Measurements from ENCODE around the gene ARRDC5. TPM values are rescaled to one million over a fixed set of nuclear protein-coding genes. Genes with fewer than 3 reads are reported as not detected.
"Not testable (repeated sequence)": the region's sequence is repeated elsewhere in the genome, so short reads cannot be mapped to it uniquely, and the experiment has no call there.

Gene ARRDC5
- total and polyA plus RNA-seq, 2 donors (not counting 3 experiments of a cell fraction or from before 2014, with no cell fraction given), result 0.04 TPM; not detected in 1

DNA sequence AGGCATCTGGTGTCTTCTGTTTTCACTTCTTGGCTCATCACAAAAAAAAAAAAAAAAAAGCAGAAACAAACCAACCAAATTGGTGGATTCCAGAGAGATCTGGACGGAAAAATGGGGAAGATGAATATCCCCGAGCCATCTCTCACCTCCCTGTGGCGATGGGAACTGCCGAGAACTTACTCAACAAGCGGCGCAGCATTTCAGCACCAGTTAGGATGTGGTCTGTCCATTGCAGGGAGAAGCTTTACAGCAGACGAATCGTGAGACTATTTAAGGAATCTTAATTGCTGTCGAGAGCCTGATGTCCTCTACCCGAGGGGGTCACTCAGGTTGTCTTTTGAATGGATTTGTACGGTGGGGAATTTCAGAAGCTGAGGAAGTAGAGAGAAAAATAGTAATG, 49.0 kb upstream of the ARRDC5 start:
- no TSS peak for BruUV-seq (replicated peaks)
- H3K36me3 ChIP-seq (ENCODE audit: control insufficient read depth in 2 of 2, extremely low read depth in 1 of 2, insufficient read depth in 2 of 2, low read length in 2 of 2), result peaks cover 0 to 6% of the 10 kb centered on the region in 2 experiments
- intact Hi-C loops (cut with micrococcal nuclease) (no loop called here), dilution Hi-C loops (cut with MboI; ENCODE audit: extremely low pct_ligation_motif_present, low sequenced_read_pairs) (no loop called here)
- FAIRE-seq (no peak), DNase-seq (ENCODE audit: low read depth, low spot score) (no peak)
- no peaks in the 10 kb centered on the region for H4K20me1 ChIP-seq (replicated peaks; ENCODE audit: control insufficient read depth, extremely low read depth, insufficient read depth, low read length)
- no peaks in the 10 kb centered on the region for H3K9me3 ChIP-seq (replicated peaks; ENCODE audit: control insufficient read depth, insufficient read depth, low read length)
- H3K4me3 ChIP-seq (replicated peaks in 1 of 3; ENCODE audit: insufficient read depth in 1 of 3, low read depth in 1 of 3, low read length in 3 of 3), result no peak overlapping the region
- H3K27me3 ChIP-seq (ENCODE audit: control insufficient read depth in 2 of 2, insufficient read depth in 2 of 2, low read length in 2 of 2), result no peaks in the 10 kb centered on the region
- H3K9ac ChIP-seq (replicated peaks; ENCODE audit: extremely low read depth, insufficient read depth, low read length), result no peak overlapping the region
- H3K4me2 ChIP-seq (ENCODE audit: insufficient read depth, low read length), result no peak overlapping the region
- ChIA-PET CTCF (interaction anchor here (1.4 to 1.8 kb wide), 2 partner anchors 22 to 39 kb away, joined by 4 read pairs; no protein-coding TSS in a partner anchor), POLR2A (no interaction called here)
- no peak for TF ChIP-seq JUN (IDR thresholded peaks at IDR 0.05; ENCODE audit: borderline replicate concordance, insufficient read depth, insufficient read length, low read depth)
- TF ChIP-seq, protein P1, sequence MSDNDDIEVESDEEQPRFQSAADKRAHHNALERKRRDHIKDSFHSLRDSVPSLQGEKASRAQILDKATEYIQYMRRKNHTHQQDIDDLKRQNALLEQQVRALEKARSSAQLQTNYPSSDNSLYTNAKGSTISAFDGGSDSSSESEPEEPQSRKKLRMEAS (IDR thresholded peaks at IDR 0.05; ENCODE audit: insufficient read depth, insufficient read length), result no peak
- no peak for TF ChIP-seq MYC (IDR thresholded peaks at IDR 0.05; ENCODE audit: low read depth, low read length)
- TF ChIP-seq FOS (IDR thresholded peaks at IDR 0.05; ENCODE audit: borderline replicate concordance, insufficient read depth, low read length), result no peak
- TF ChIP-seq POLR2A (IDR thresholded peaks at IDR 0.05; ENCODE audit: low read depth, low read length), result no peak
- no peak for TF ChIP-seq CTCF (IDR thresholded peaks at IDR 0.05; ENCODE audit: extremely low read depth in 1 of 2, insufficient read depth in 1 of 2, low read depth in 1 of 2, low read length in 2 of 2)
- TF ChIP-seq POLR2AphosphoS5 (IDR thresholded peaks at IDR 0.05; ENCODE audit: insufficient read depth, low read depth, low read length), result no peak
- no peak for TF ChIP-seq EZH2 (IDR thresholded peaks at IDR 0.05; ENCODE audit: borderline replicate concordance, low read depth, low read length, severe bottlenecking)
- TF ChIP-seq GATA2 (IDR thresholded peaks at IDR 0.05; ENCODE audit: insufficient read depth, insufficient read length, low read depth, low read length), result no peak
- H3K79me2 ChIP-seq (ENCODE audit: control insufficient read depth, insufficient read depth, low read length), result no peaks in the 10 kb centered on the region
- H2AFZ ChIP-seq (ENCODE audit: low read depth, low read length), result no peak overlapping the region
- H3K9me1 ChIP-seq (replicated peaks; ENCODE audit: control insufficient read depth, extremely low read depth, insufficient read depth, low read length), result no peaks in the 10 kb centered on the region
- H3K4me1 ChIP-seq (ENCODE audit: control insufficient read depth, extremely low read depth, insufficient read depth, low read length), result no peaks in the 10 kb centered on the region
- H3K27ac ChIP-seq (ENCODE audit: insufficient read depth, low read depth, low read length), result no peak overlapping the region

DNA sequence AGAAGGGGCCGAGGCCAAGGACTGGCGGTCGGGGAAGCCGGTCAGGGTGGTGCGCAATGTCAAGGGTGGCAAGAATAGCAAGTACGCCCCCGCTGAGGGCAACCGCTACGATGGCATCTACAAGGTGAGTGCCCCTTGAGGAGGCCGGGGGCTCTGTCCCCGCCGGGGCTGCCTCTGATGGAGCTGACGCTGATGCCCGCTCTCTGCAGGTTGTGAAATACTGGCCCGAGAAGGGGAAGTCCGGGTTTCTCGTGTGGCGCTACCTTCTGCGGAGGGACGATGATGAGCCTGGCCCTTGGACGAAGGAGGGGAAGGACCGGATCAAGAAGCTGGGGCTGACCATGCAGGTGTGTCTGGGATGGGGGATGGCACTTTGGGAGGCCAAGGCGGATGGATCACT, 48.0 kb upstream of the ARRDC5 start:
- H3K4me1 ChIP-seq (ENCODE audit: control insufficient read depth, extremely low read depth, insufficient read depth, low read length); H3K9me3 ChIP-seq (replicated peaks; ENCODE audit: control insufficient read depth, insufficient read depth, low read length); H3K4me2 ChIP-seq (ENCODE audit: insufficient read depth, low read length); POLR2A ChIA-PET; FAIRE-seq; H4K20me1 ChIP-seq (replicated peaks; ENCODE audit: control insufficient read depth, extremely low read depth, insufficient read depth, low read length); dilution Hi-C loops (cut with MboI; ENCODE audit: extremely low pct_ligation_motif_present, low sequenced_read_pairs); H3K27ac ChIP-seq (ENCODE audit: insufficient read depth, low read depth, low read length); H3K9me1 ChIP-seq (replicated peaks; ENCODE audit: control insufficient read depth, extremely low read depth, insufficient read depth, low read length); H3K4me3 ChIP-seq (replicated peaks in 1 of 3; ENCODE audit: insufficient read depth in 1 of 3, low read depth in 1 of 3, low read length in 3 of 3); BruUV-seq (replicated peaks); H3K27me3 ChIP-seq (ENCODE audit: control insufficient read depth in 2 of 2, insufficient read depth in 2 of 2, low read length in 2 of 2); H2AFZ ChIP-seq (ENCODE audit: low read depth, low read length); DNase-seq (ENCODE audit: low read depth, low spot score); H3K9ac ChIP-seq (replicated peaks; ENCODE audit: extremely low read depth, insufficient read depth, low read length); H3K79me2 ChIP-seq (ENCODE audit: control insufficient read depth, insufficient read depth, low read length); intact Hi-C loops (cut with micrococcal nuclease); H3K36me3 ChIP-seq (ENCODE audit: control insufficient read depth in 2 of 2, extremely low read depth in 1 of 2, insufficient read depth in 2 of 2, low read length in 2 of 2): not testable (repeated sequence)
- CTCF ChIA-PET, result interaction anchor here (1.9 kb wide), 1 partner anchor 81 kb away, joined by 5 read pairs; no protein-coding TSS in a partner anchor

DNA sequence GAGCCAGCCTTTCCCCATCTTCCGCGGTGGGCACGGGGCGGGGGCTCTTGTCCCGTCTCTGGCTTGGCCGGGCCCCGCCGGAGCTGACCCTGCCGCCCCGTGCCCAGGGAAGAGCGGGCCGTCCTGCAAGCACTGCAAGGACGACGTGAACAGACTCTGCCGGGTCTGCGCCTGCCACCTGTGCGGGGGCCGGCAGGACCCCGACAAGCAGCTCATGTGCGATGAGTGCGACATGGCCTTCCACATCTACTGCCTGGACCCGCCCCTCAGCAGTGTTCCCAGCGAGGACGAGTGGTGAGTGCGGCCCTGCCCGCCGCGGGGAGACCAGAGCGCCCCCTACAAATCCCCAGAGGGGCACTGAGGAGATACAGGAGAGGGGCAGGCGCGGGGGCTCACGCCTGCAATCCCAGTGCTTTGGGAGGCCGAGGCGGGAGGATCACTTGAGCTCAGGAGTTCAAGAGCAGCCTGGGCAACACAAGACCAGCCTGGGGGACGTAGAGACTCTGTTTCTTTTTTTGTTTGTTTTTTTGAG, 39.0 kb upstream of the ARRDC5 start:
- H3K9me1 ChIP-seq (replicated peaks; ENCODE audit: control insufficient read depth, extremely low read depth, insufficient read depth, low read length); H3K4me3 ChIP-seq (replicated peaks in 1 of 3; ENCODE audit: insufficient read depth in 1 of 3, low read depth in 1 of 3, low read length in 3 of 3); FAIRE-seq; dilution Hi-C loops (cut with MboI; ENCODE audit: extremely low pct_ligation_motif_present, low sequenced_read_pairs); BruUV-seq (replicated peaks); H3K9me3 ChIP-seq (replicated peaks; ENCODE audit: control insufficient read depth, insufficient read depth, low read length); H2AFZ ChIP-seq (ENCODE audit: low read depth, low read length); H3K27ac ChIP-seq (ENCODE audit: insufficient read depth, low read depth, low read length); intact Hi-C loops (cut with micrococcal nuclease); H4K20me1 ChIP-seq (replicated peaks; ENCODE audit: control insufficient read depth, extremely low read depth, insufficient read depth, low read length); H3K4me1 ChIP-seq (ENCODE audit: control insufficient read depth, extremely low read depth, insufficient read depth, low read length); H3K4me2 ChIP-seq (ENCODE audit: insufficient read depth, low read length); POLR2A ChIA-PET; H3K9ac ChIP-seq (replicated peaks; ENCODE audit: extremely low read depth, insufficient read depth, low read length); DNase-seq (ENCODE audit: low read depth, low spot score); H3K36me3 ChIP-seq (ENCODE audit: control insufficient read depth in 2 of 2, extremely low read depth in 1 of 2, insufficient read depth in 2 of 2, low read length in 2 of 2); H3K27me3 ChIP-seq (ENCODE audit: control insufficient read depth in 2 of 2, insufficient read depth in 2 of 2, low read length in 2 of 2): not testable (repeated sequence)
- CTCF ChIA-PET, result interaction anchor here (1.0 kb wide), 1 partner anchor 12 kb away, joined by 5 read pairs; no protein-coding TSS in a partner anchor
- peaks cover 18% of the 10 kb centered on the region for H3K79me2 ChIP-seq (ENCODE audit: control insufficient read depth, insufficient read depth, low read length)
